Upper lobe of left lung (tissue), 6 donors: ENCODE data around the gene PDCD11. TPM values are rescaled to one million over a fixed set of nuclear protein-coding genes. Genes with fewer than 3 reads are reported as not detected.

Source experiments
- ATAC-seq, 2 donors: fragments of 200-7000 bp; cut with Tn5 transposase; one replicate each; pipeline ENCODE4 v1.9.1; 2022; ENCODE audit warnings: mild to moderate bottlenecking in 2 of 2, moderate library complexity in 2 of 2; ENCODE audit not compliant: low FRiP score in 2 of 2
- DNase-seq, 2 donors: peaks; one replicate each; pipeline ENCODE4 v3.0.0-alpha.2; 2019 to 2020
- H3K27ac ChIP-seq, 4 donors: fragments of 200-600 bp; sonication (generic); one replicate each; pipeline ENCODE4 v1.5.1; 2016 to 2019
- H3K27me3 ChIP-seq, 4 donors: fragments of 200-600 bp; sonication (generic); one replicate each; pipeline ENCODE4 v1.5.1; 2017 to 2019
- H3K36me3 ChIP-seq, 4 donors: fragments of 200-600 bp; sonication (generic); one replicate each; pipeline ENCODE4 v1.5.1; 2016 to 2019
- H3K4me1 ChIP-seq, 4 donors: fragments of 200-600 bp; sonication (generic); one replicate each; pipeline ENCODE4 v1.5.1; 2018 to 2019
- H3K4me3 ChIP-seq, 4 donors: fragments of 200-600 bp; sonication (generic); one replicate each; pipeline ENCODE4 v1.5.1; 2017 to 2019; ENCODE audit warnings: mild to moderate bottlenecking in 2 of 4, moderate library complexity in 1 of 4
- H3K9me3 ChIP-seq, 4 donors: fragments of 200-600 bp; sonication (generic); one replicate each; pipeline ENCODE4 v1.5.1; 2018 to 2019
- CTCF ChIP-seq, 6 experiments: fragments of 450-650 bp in 4 of 6; fragments of 200-600 bp in 2 of 6; sonication (generic) in 2 of 6; IDR thresholded peaks; one replicate each; pipeline ENCODE4 v1.5.1; 2016 to 2019; ENCODE audit warnings: antibody characterized with exemption in 6 of 6
- EP300 ChIP-seq, 4 donors: sonication (generic); formaldehyde crosslinking; IDR thresholded peaks; one replicate each; pipeline ENCODE4 v1.5.1; 2017; ENCODE audit warnings: antibody characterized with exemption in 4 of 4, control low read depth in 2 of 4
- POLR2A ChIP-seq, 4 donors: fragments of 450-650 bp; IDR thresholded peaks; one replicate each; pipeline ENCODE4 v1.5.1; 2016 to 2017; ENCODE audit warnings: antibody characterized with exemption in 4 of 4, mild to moderate bottlenecking in 2 of 4
- POLR2AphosphoS5 ChIP-seq, 2 donors: sonication (generic); formaldehyde crosslinking; IDR thresholded peaks; one replicate each; pipeline ENCODE4 v1.5.1; 2017; ENCODE audit warnings: antibody characterized with exemption in 2 of 2
- WGBS, 2 donors: methylation state at CpG; one replicate each; pipeline ENCODE4 v1.1.5; 2017 to 2018; 5-methylcytosine and 5-hydroxymethylcytosine counted together
- total RNA-seq, 6 donors: library from RNA; depleted of rRNA in 4 of 6; stranded (reverse); fragments of >200 nt in 4 of 6; gene quantifications; one replicate each; pipeline versions ENCODE4 v1.1.0 to v1.2.1, GENCODE V29; 2016 to 2021
- donor health status: DM: no; HTN: no; CAD: no; lungs with moderate emphysema.
- donor health status: DM: no; HTN: yes; CAD: no; lungs with severe emphysema.

Gene PDCD11
- total RNA-seq, 6 donors from 2014 or later, result 14.8 to 25.1 (median 20.8) TPM

GRCh38 chr10:103475437-103475836 is 79.0 kb downstream of the PDCD11 start:
- no peak overlapping the region for H3K27ac ChIP-seq
- H3K4me3 ChIP-seq, result no peak overlapping the region
- 78 to 79% methylated on average over 4 of the region's 4 CpGs for WGBS, 2 donors
- DNase-seq (no peak), ATAC-seq (no peak)
- H3K27me3 ChIP-seq, result no peaks in the 10 kb centered on the region
- no peak for TF ChIP-seq POLR2AphosphoS5 (IDR thresholded peaks at IDR 0.05)
- no peak for TF ChIP-seq EP300 (IDR thresholded peaks at IDR 0.05)
- TF ChIP-seq POLR2A (IDR thresholded peaks at IDR 0.05), result no peak
- TF ChIP-seq CTCF (IDR thresholded peaks at IDR 0.05), result no peak
- H3K9me3 ChIP-seq, result no peaks in the 10 kb centered on the region
- no peaks in the 10 kb centered on the region for H3K36me3 ChIP-seq
- peaks cover 0 to 18% (median 10%) of the 10 kb centered on the region in 4 donors for H3K4me1 ChIP-seq

- DNase-seq, result no peak
- ATAC-seq, result no peak
- Histone ChIP-seq H3K27ac (no peak overlapping the region), H3K4me3 (no peak overlapping the region), H3K9me3 (no peaks in the 10 kb centered on the region), H3K36me3 (no peaks in the 10 kb centered on the region), H3K4me1 (peaks cover 0 to 13% (median 7%) of the 10 kb centered on the region in 4 donors), H3K27me3 (no peaks in the 10 kb centered on the region)
- TF ChIP-seq POLR2AphosphoS5 (IDR thresholded peaks at IDR 0.05), result no peak
- no peak for TF ChIP-seq POLR2A (IDR thresholded peaks at IDR 0.05)
- TF ChIP-seq EP300 (IDR thresholded peaks at IDR 0.05), result no peak
- no peak for TF ChIP-seq CTCF (IDR thresholded peaks at IDR 0.05)
- WGBS, 2 donors, result 75 to 81% methylated on average over 2 to 11 of the region's 11 CpGs
Observed at GRCh38 chr10:103476046-103476768, 79.8 kb downstream of the PDCD11 start.

- no peaks in the 10 kb centered on the region for H3K27me3 ChIP-seq
- ATAC-seq, result no peak
- no peak overlapping the region for H3K27ac ChIP-seq
- WGBS, 2 donors, result 87 to 95% methylated on average over 6 to 18 of the region's 22 CpGs
- no peaks in the 10 kb centered on the region for H3K9me3 ChIP-seq
- DNase-seq, result peak in 1 of 2 donors; percentile 78
- no peaks in the 10 kb centered on the region for H3K36me3 ChIP-seq
- TF ChIP-seq CTCF (IDR thresholded peaks at IDR 0.05) (no peak), EP300 (IDR thresholded peaks at IDR 0.05) (no peak), POLR2A (IDR thresholded peaks at IDR 0.05) (no peak), POLR2AphosphoS5 (IDR thresholded peaks at IDR 0.05) (no peak)
- no peaks in the 10 kb centered on the region for H3K4me1 ChIP-seq
- no peak overlapping the region for H3K4me3 ChIP-seq
Observed at GRCh38 chr10:103478671-103479070, 82.2 kb downstream of the PDCD11 start.

GRCh38 chr10:103479135-103479534 is 82.7 kb downstream of the PDCD11 start, which contains the start of gene CALHM3:
CALHM3 (minus strand) TSS chr10:103479240; CDS start chr10:103479032, 208 bp downstream.
- no peak within 1 kb of the TSS for H3K27ac ChIP-seq
- ATAC-seq (peak in 1 of 2 donors; percentile 56), DNase-seq (no peak)
- no peaks in the 10 kb centered on the region for H3K9me3 ChIP-seq
- no peaks in the 10 kb centered on the region for H3K36me3 ChIP-seq
- 63 to 73% methylated on average over 5 to 6 of the region's 7 CpGs for WGBS, 2 donors
- no peaks in the 10 kb centered on the region for H3K4me1 ChIP-seq
- no peaks in the 10 kb centered on the region for H3K27me3 ChIP-seq
- no peak within 1 kb of the TSS for H3K4me3 ChIP-seq
- TF ChIP-seq POLR2AphosphoS5 (IDR thresholded peaks at IDR 0.05) (no peak), CTCF (IDR thresholded peaks at IDR 0.05) (no peak), POLR2A (IDR thresholded peaks at IDR 0.05) (no peak), EP300 (IDR thresholded peaks at IDR 0.05) (no peak)

- ATAC-seq, result no peak
- whole genome bisulfite sequencing, 2 donors, result 75 to 83% methylated on average over 5 of the region's 5 CpGs
- Histone ChIP-seq H3K27me3 (no peaks in the 10 kb centered on the region), H3K36me3 (no peaks in the 10 kb centered on the region), H3K4me3 (no peak overlapping the region), H3K9me3 (no peaks in the 10 kb centered on the region), H3K27ac (no peak overlapping the region), H3K4me1 (no peaks in the 10 kb centered on the region)
- no peak for DNase-seq
- TF ChIP-seq POLR2AphosphoS5 (IDR thresholded peaks at IDR 0.05) (no peak), POLR2A (IDR thresholded peaks at IDR 0.05) (no peak), CTCF (IDR thresholded peaks at IDR 0.05) (no peak), EP300 (IDR thresholded peaks at IDR 0.05) (no peak)
Observed at GRCh38 chr10:103480521-103480920, 84.1 kb downstream of the PDCD11 start.
